Breast epithelium (tissue), 4 donors: ENCODE data around the gene THRSP. TPM values are rescaled to one million over a fixed set of nuclear protein-coding genes. Genes with fewer than 3 reads are reported as not detected.
"Not testable (repeated sequence)": the region's sequence is repeated elsewhere in the genome, so short reads cannot be mapped to it uniquely, and the experiment has no call there.

Source experiments
- DNase-seq, 2 donors: peaks; one replicate each; pipeline ENCODE4 v3.0.0-alpha.2; 2019; ENCODE audit warnings: low spot score in 2 of 2
- H3K27ac ChIP-seq, 2 donors: fragments of 200-600 bp; sonication (generic) in 1 of 2; one replicate each; pipeline ENCODE4 v1.5.1; 2016 to 2019; ENCODE audit warnings: mild to moderate bottlenecking in 1 of 2
- H3K27me3 ChIP-seq, 2 donors: fragments of 200-600 bp; sonication (generic) in 1 of 2; one replicate each; pipeline versions ENCODE4 v1.5.1 to v1.6.0; 2017 to 2019; ENCODE audit warnings: control low read depth in 1 of 2, mild to moderate bottlenecking in 1 of 2
- H3K36me3 ChIP-seq: fragments of 200-600 bp; one replicate; pipeline ENCODE4 v1.5.1; 2019
- H3K4me1 ChIP-seq, 2 donors: fragments of 200-600 bp; sonication (generic); one replicate each; pipeline ENCODE4 v1.5.1; 2016 to 2019; ENCODE audit warnings: control low read depth in 1 of 2
- H3K4me3 ChIP-seq, 3 donors: fragments of 200-600 bp; sonication (generic); 1 replicate in 2 of 3; 2 replicates in 1 of 3; pipeline ENCODE4 v1.5.1; 2016 to 2019; ENCODE audit warnings: mild to moderate bottlenecking in 3 of 3, moderate library complexity in 2 of 3
- H3K9me3 ChIP-seq, 2 donors: fragments of 200-600 bp; sonication (generic) in 1 of 2; one replicate each; pipeline ENCODE4 v1.5.1; 2016 to 2019; ENCODE audit warnings: control low read depth in 1 of 2
- CTCF ChIP-seq, 3 donors: fragments of 450-650 bp; IDR thresholded peaks; one replicate each; pipeline ENCODE4 v1.5.1; 2016 to 2017; ENCODE audit warnings: antibody characterized with exemption in 3 of 3, mild to moderate bottlenecking in 3 of 3, moderate library complexity in 3 of 3
- POLR2A ChIP-seq: fragments of 450-650 bp; IDR thresholded peaks from one replicate; pipeline ENCODE4 v1.6.1; 2016; ENCODE audit warnings: antibody characterized with exemption, mild to moderate bottlenecking, moderate library complexity
- POLR2AphosphoS5 ChIP-seq, 3 donors: sonication (generic); formaldehyde crosslinking; IDR thresholded peaks; one replicate each; pipeline ENCODE4 v1.6.1; 2017; ENCODE audit warnings: antibody characterized with exemption in 3 of 3
- intact Hi-C: fragments of 100-400 bp; cut with DNase I; formaldehyde crosslinking; loops from one replicate; pipeline ENCODE4 v1.15.1; 2023; ENCODE audit warnings: low total_unique reads
- total RNA-seq, 3 donors: library from RNA; depleted of rRNA; stranded (reverse); fragments of >200 nt; gene quantifications; one replicate each; pipeline ENCODE4 v1.1.0, GENCODE V29; 2016

The THRSP gene
- total RNA-seq, 3 donors from 2014 or later, result 1.6 to 74.9 (median 5.7) TPM

GRCh38 chr11:78039919-78040671 is 23.6 kb upstream of the THRSP start:
- TF ChIP-seq CTCF (IDR thresholded peaks at IDR 0.05) (no peak), POLR2A (no peak), POLR2AphosphoS5 (IDR thresholded peaks at IDR 0.05) (no peak)
- DNase-seq, result peak in 1 of 2 donors; percentile 72
- no peaks in the 10 kb centered on the region for H3K9me3 ChIP-seq

GRCh38 chr11:78040691-78041379 is 22.8 kb upstream of the THRSP start:
- peak overlapping the region; percentile 73 to 83 for H3K27ac ChIP-seq
- no peak overlapping the region for H3K4me3 ChIP-seq
- H3K4me1 ChIP-seq, result peaks cover 2 to 18% of the 10 kb centered on the region in 2 donors
- DNase-seq, result no peak
- no peaks in the 10 kb centered on the region for H3K27me3 ChIP-seq
- H3K9me3 ChIP-seq, result no peaks in the 10 kb centered on the region
- TF ChIP-seq CTCF (IDR thresholded peaks at IDR 0.05), result no peak
- TF ChIP-seq POLR2AphosphoS5 (IDR thresholded peaks at IDR 0.05), result no peak
- no peak for TF ChIP-seq POLR2A
- no peaks in the 10 kb centered on the region for H3K36me3 ChIP-seq
- intact Hi-C loops, result no loop called here

More at GRCh38 chr11:78039919-78040671, 23.6 kb upstream of the THRSP start:
- H3K27ac ChIP-seq, result peak overlapping the region; percentile 73 to 83
- H3K27me3 ChIP-seq, result no peaks in the 10 kb centered on the region
- H3K36me3 ChIP-seq, result no peaks in the 10 kb centered on the region
- peak overlapping the region; percentile 1 to 24 (median 17) for H3K4me3 ChIP-seq
- intact Hi-C loops, result no loop called here
- peaks cover 0 to 14% of the 10 kb centered on the region in 2 donors for H3K4me1 ChIP-seq

GRCh38 chr11:78041380-78041719 is 22.3 kb upstream of the THRSP start:
- H3K4me3 ChIP-seq, H3K27me3 ChIP-seq, intact Hi-C loops, DNase-seq, H3K36me3 ChIP-seq, H3K9me3 ChIP-seq: not testable (repeated sequence)
- H3K4me1 ChIP-seq, result peaks cover 3 to 18% of the 10 kb centered on the region in 2 donors
- peak overlapping the region; percentile 73 to 83 for H3K27ac ChIP-seq

GRCh38 chr11:78041843-78042440 is 21.7 kb upstream of the THRSP start:
- no peaks in the 10 kb centered on the region for H3K9me3 ChIP-seq
- DNase-seq, result no peak
- no peak overlapping the region for H3K4me3 ChIP-seq
- TF ChIP-seq POLR2A (no peak), POLR2AphosphoS5 (IDR thresholded peaks at IDR 0.05) (no peak), CTCF (IDR thresholded peaks at IDR 0.05) (no peak)
- peak overlapping the region in 1 of 2 donors; percentile 25 for H3K27ac ChIP-seq
- intact Hi-C loops, result no loop called here
- no peaks in the 10 kb centered on the region for H3K36me3 ChIP-seq
- H3K27me3 ChIP-seq, result no peaks in the 10 kb centered on the region
- H3K4me1 ChIP-seq, result peaks cover 3 to 18% of the 10 kb centered on the region in 2 donors

- H3K27me3 ChIP-seq, result no peaks in the 10 kb centered on the region
- H3K27ac ChIP-seq, result peak overlapping the region in 1 of 2 donors; percentile 84
- peaks cover 3 to 16% of the 10 kb centered on the region in 2 donors for H3K4me1 ChIP-seq
- DNase-seq, result no peak
- TF ChIP-seq POLR2A, result no peak
- no peaks in the 10 kb centered on the region for H3K9me3 ChIP-seq
- no peak overlapping the region for H3K4me3 ChIP-seq
- intact Hi-C loops, result no loop called here
- no peaks in the 10 kb centered on the region for H3K36me3 ChIP-seq
Measured at GRCh38 chr11:78044706-78045105, 19.0 kb upstream of the THRSP start.
